B cell (primary cell): ENCODE results near the gene BTLA. TPM values are rescaled to one million over a fixed set of nuclear protein-coding genes. Genes with fewer than 3 reads are reported as not detected.

ENCODE experiments used
- ATAC-seq: fragments of 200-7000 bp; cut with Tn5 transposase; one replicate; pipeline ENCODE4 v1.10.0; 2021; ENCODE audit warnings: low read depth, mild to moderate bottlenecking, moderate number of reproducible peaks, moderate library complexity
- CTCF ChIA-PET: fragments of 350-600 bp; sonication (Branson Sonifier 250); formaldehyde crosslinking; loops from one replicate; lab custom pipeline; 2021; ENCODE audit warnings: antibody characterized with exemption, inconsistent platforms; lab: Charles Lee
- POLR2A ChIA-PET: fragments of 350-600 bp; sonication (Branson Sonifier 250); formaldehyde crosslinking; loops from one replicate; lab custom pipeline; 2021; ENCODE audit warnings: antibody characterized with exemption; lab: Charles Lee
- DNase-seq: peaks from one replicate; pipeline ENCODE4 v3.0.0; 2013
- H2AFZ ChIP-seq: 2 replicates; pipeline ENCODE4 v1.6.1; 2012; ENCODE audit warnings: mild to moderate bottlenecking, low read depth, low read length; ENCODE audit not compliant: insufficient read depth, poor library complexity, severe bottlenecking
- H3K27ac ChIP-seq, 2 donors: 1 replicate in 1 of 2; 2 replicates in 1 of 2; pipeline ENCODE4 v1.5.1; 2012 to 2013; ENCODE audit warnings: low read length in 2 of 2, mild to moderate bottlenecking in 2 of 2, moderate library complexity in 1 of 2
- H3K27me3 ChIP-seq, 4 experiments: fragments of 200-600 bp in 1 of 4; sonication (generic) in 1 of 4; replicated peaks in 1 of 4; 1 replicate in 2 of 4; 2 replicates in 2 of 4; pipeline versions ENCODE4 v1.6.1 to v1.7.0; 2013 to 2016; ENCODE audit warnings: low read length in 3 of 4, mild to moderate bottlenecking in 2 of 4, mixed read lengths in 1 of 4, moderate library complexity in 1 of 4; ENCODE audit not compliant: insufficient read depth in 4 of 4, control insufficient read depth in 3 of 4; ENCODE audit errors: control extremely low read depth in 1 of 4
- H3K36me3 ChIP-seq, 2 experiments: replicated peaks in 1 of 2; 1 replicate in 1 of 2; 2 replicates in 1 of 2; pipeline versions ENCODE4 v1.6.1 to v1.7.1; 2013; ENCODE audit warnings: low read length in 1 of 2; ENCODE audit not compliant: insufficient read depth in 2 of 2, control insufficient read depth in 1 of 2; ENCODE audit errors: control extremely low read depth in 1 of 2, extremely low read depth in 1 of 2
- H3K4me1 ChIP-seq, 2 donors: fragments of 200-600 bp in 1 of 2; sonication (generic) in 1 of 2; 1 replicate in 1 of 2; 2 replicates in 1 of 2; pipeline versions ENCODE4 v1.5.1 to v1.6.1; 2013 to 2017; ENCODE audit warnings: low read length in 2 of 2; ENCODE audit not compliant: control insufficient read depth in 2 of 2, insufficient read depth in 2 of 2
- H3K4me2 ChIP-seq: replicated peaks from 2 replicates; pipeline ENCODE3; 2012; ENCODE audit warnings: mild to moderate bottlenecking, low read depth, low read length; ENCODE audit not compliant: poor library complexity, severe bottlenecking
- H3K4me3 ChIP-seq, 5 experiments: fragments of 200-600 bp in 1 of 5; sonication (generic) in 1 of 5; 1 replicate in 3 of 5; 2 replicates in 2 of 5; pipeline versions ENCODE4 v1.5.1 to v1.7.0; 2011 to 2016; ENCODE audit warnings: low read length in 4 of 5, mild to moderate bottlenecking in 4 of 5, low read depth in 2 of 5, control low read depth in 1 of 5, moderate library complexity in 1 of 5; ENCODE audit not compliant: insufficient read depth in 1 of 5; ENCODE audit errors: control extremely low read depth in 1 of 5, extremely low read depth in 1 of 5
- H3K79me2 ChIP-seq: fragments of 200-600 bp; sonication (generic); one replicate; pipeline ENCODE4 v1.6.0; 2016; ENCODE audit warnings: low read length; ENCODE audit not compliant: control insufficient read depth, insufficient read depth
- H3K9ac ChIP-seq: fragments of 200-600 bp; sonication (generic); 2 replicates; pipeline ENCODE4 v1.6.1; 2017; ENCODE audit warnings: mild to moderate bottlenecking, low read length, moderate library complexity
- H3K9me3 ChIP-seq, 3 donors: one replicate each; pipeline versions ENCODE4 v1.6.1 to v1.7.1; 2013; ENCODE audit warnings: low read length in 2 of 3; ENCODE audit not compliant: control insufficient read depth in 2 of 3, insufficient read depth in 1 of 3; ENCODE audit errors: control extremely low read depth in 1 of 3
- H4K20me1 ChIP-seq: 2 replicates; pipeline ENCODE4 v1.6.0; 2012; ENCODE audit warnings: mild to moderate bottlenecking, low read length; ENCODE audit not compliant: insufficient read depth, control insufficient read depth, poor library complexity, severe bottlenecking
- H3K27ac Mint-ChIP-seq: one replicate; pipeline ENCODE4 v1.8.0; 2021; ENCODE audit warnings: mixed read lengths
- H3K27me3 Mint-ChIP-seq: one replicate; pipeline ENCODE4 v1.8.0; 2021; ENCODE audit warnings: mixed read lengths
- H3K4me1 Mint-ChIP-seq: one replicate; pipeline ENCODE4 v1.8.0; 2021; ENCODE audit warnings: mixed read lengths
- H3K4me3 Mint-ChIP-seq: one replicate; pipeline ENCODE4 v1.8.0; 2021; ENCODE audit warnings: mixed read lengths
- H3K9me3 Mint-ChIP-seq: one replicate; pipeline ENCODE4 v1.8.0; 2022; ENCODE audit warnings: mixed read lengths; ENCODE audit not compliant: insufficient read depth
- EZH2 ChIP-seq: IDR thresholded peaks from 2 replicates; pipeline ENCODE4 v1.6.1; 2012; ENCODE audit warnings: borderline replicate concordance, low read depth, mild to moderate bottlenecking, moderate library complexity, low read length; ENCODE audit not compliant: insufficient read depth, poor library complexity, severe bottlenecking
- WGBS: methylation state at CpG from one replicate; pipeline ENCODE4 v1.1.5; 2013; ENCODE audit warnings: missing lambda C conversion rate; ENCODE audit not compliant: insufficient coverage; 5-methylcytosine and 5-hydroxymethylcytosine counted together
- intact Hi-C: fragments of 100-400 bp; cut with micrococcal nuclease; formaldehyde crosslinking; loops from one replicate; pipeline ENCODE4 v1.10.0; 2022
- polyA plus RNA-seq: library from polyadenylated mRNA; depleted of rRNA; stranded (reverse); fragments of >200 nt; gene quantifications from 2 replicates; pipeline ENCODE4 v1.2.3, GENCODE V29; 2012
- total RNA-seq, 2 donors: library from RNA; stranded (reverse); fragments of 120-200 nt in 1 of 2; gene quantifications; 1 replicate in 1 of 2; 2 replicates in 1 of 2; pipeline versions ENCODE4 v1.2.3 to v1.2.4, GENCODE V29; 2013 to 2022
- TF ChIP-seq, protein P1 (sequence below): fragments of 200-600 bp; IDR thresholded peaks from one replicate; pipeline ENCODE4 v1.8.0; 2022; ENCODE audit warnings: antibody characterized with exemption, mild to moderate bottlenecking

BTLA gene
- total and polyA plus RNA-seq, 2 donors (not counting 1 experiment from before 2014, with no cell fraction given), result 75.7 to 101 TPM

DNA sequence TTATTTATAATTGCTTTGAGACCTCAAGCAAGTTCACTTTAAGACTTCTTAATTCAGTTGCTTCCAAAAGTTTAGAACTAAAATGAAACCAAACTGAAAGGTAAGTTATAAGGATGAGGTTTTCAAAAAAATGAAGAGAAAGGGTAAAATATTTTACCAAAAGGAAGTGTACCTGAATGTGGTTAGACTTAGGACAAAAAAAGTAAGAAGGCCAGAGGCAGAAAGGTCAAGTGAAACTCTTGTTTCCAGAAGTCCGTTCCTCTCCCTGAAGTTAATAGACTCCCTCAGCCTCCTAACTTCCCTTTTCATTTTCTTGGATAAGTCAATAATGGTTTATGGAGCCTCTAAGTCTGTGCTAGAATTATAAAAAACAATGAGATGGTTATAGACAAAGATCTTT lies 16.6 kb downstream of the BTLA start:
- Histone ChIP-seq H3K27me3 (no peaks in the 10 kb centered on the region), H3K9me3 (peaks cover 0 to 4% (median 0%) of the 10 kb centered on the region in 3 donors), H3K27ac (peak overlapping the region; percentile 25 to 73), H2AFZ (peak overlapping the region; percentile 35), H3K36me3 (peaks cover 7 to 62% of the 10 kb centered on the region in 2 experiments), H3K79me2 (peaks cover 87% of the 10 kb centered on the region), H3K9ac (peak overlapping the region; percentile 1), H3K4me1 (peaks cover 58 to 67% of the 10 kb centered on the region in 2 donors), H3K4me2 (peak overlapping the region; percentile 49), H4K20me1 (peaks cover 6% of the 10 kb centered on the region), H3K4me3 (peak overlapping the region in 1 of 5 experiments; percentile 23)
- DNase-seq (no peak), ATAC-seq (peak; percentile 24)
- Mint-ChIP-seq H3K9me3 (no peaks in the 10 kb centered on the region), H3K4me3 (peak overlapping the region; percentile 66), H3K27me3 (no peaks in the 10 kb centered on the region), H3K4me1 (peaks cover 72% of the 10 kb centered on the region), H3K27ac (peak overlapping the region; percentile 90)
- CTCF ChIA-PET, result no interaction called here
- intact Hi-C loops, result loop anchor here (1.0 kb wide), 1 partner anchor 10 kb away; no protein-coding TSS in a partner anchor
- TF ChIP-seq EZH2, result no peak
- TF ChIP-seq, protein P1, sequence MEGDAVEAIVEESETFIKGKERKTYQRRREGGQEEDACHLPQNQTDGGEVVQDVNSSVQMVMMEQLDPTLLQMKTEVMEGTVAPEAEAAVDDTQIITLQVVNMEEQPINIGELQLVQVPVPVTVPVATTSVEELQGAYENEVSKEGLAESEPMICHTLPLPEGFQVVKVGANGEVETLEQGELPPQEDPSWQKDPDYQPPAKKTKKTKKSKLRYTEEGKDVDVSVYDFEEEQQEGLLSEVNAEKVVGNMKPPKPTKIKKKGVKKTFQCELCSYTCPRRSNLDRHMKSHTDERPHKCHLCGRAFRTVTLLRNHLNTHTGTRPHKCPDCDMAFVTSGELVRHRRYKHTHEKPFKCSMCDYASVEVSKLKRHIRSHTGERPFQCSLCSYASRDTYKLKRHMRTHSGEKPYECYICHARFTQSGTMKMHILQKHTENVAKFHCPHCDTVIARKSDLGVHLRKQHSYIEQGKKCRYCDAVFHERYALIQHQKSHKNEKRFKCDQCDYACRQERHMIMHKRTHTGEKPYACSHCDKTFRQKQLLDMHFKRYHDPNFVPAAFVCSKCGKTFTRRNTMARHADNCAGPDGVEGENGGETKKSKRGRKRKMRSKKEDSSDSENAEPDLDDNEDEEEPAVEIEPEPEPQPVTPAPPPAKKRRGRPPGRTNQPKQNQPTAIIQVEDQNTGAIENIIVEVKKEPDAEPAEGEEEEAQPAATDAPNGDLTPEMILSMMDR, result no peak
- no CpG with 5 or more reads among the region's 1 CpG for WGBS
- POLR2A ChIA-PET, result no interaction called here

DNA sequence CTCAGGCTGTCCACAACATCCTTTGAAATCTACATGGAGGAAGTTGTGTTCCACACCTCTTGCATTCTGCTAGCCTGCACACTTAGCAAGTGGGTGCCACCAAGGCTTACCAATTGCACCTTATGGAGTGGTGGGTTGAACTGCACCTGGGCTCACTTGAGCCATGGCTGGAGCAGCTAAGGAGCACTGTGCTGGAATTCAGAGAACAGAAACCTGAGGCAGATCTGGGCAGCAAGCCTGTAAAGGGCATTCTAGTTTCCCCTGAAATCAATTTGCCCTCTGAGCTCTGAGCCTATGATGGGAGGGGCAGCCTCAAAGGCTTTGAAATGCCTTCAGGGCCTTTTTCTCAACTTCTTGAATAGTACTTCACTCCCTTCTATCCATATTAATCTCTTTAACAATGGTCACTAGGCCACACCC lies 18.0 kb downstream of the BTLA start:
- DNase-seq, result no peak
- H3K27me3 Mint-ChIP-seq, result no peaks in the 10 kb centered on the region
- Histone ChIP-seq H3K4me2 (peak overlapping the region; percentile 49), H3K27me3 (no peaks in the 10 kb centered on the region), H4K20me1 (peaks cover 6% of the 10 kb centered on the region), H3K9me3 (peaks cover 2 to 4% (median 2%) of the 10 kb centered on the region in 3 donors), H3K79me2 (peaks cover 74% of the 10 kb centered on the region), H3K9ac (peak overlapping the region; percentile 11), H3K4me3 (no peak overlapping the region), H3K4me1 (peaks cover 57 to 69% of the 10 kb centered on the region in 2 donors), H2AFZ (no peak overlapping the region), H3K27ac (peak overlapping the region; percentile 25 to 73), H3K36me3 (peaks cover 7 to 65% of the 10 kb centered on the region in 2 experiments)
- H3K4me1 Mint-ChIP-seq, result peaks cover 69% of the 10 kb centered on the region
- ATAC-seq, result no peak
- intact Hi-C loops, result no loop called here
- no peaks in the 10 kb centered on the region for H3K9me3 Mint-ChIP-seq
- no peak for TF ChIP-seq EZH2
- H3K4me3 Mint-ChIP-seq, result peak overlapping the region; percentile 58
- H3K27ac Mint-ChIP-seq, result peak overlapping the region; percentile 90
- ChIA-PET CTCF (no interaction called here), POLR2A (no interaction called here)
